Measurements from ENCODE around the gene SIDT2.

DNA sequence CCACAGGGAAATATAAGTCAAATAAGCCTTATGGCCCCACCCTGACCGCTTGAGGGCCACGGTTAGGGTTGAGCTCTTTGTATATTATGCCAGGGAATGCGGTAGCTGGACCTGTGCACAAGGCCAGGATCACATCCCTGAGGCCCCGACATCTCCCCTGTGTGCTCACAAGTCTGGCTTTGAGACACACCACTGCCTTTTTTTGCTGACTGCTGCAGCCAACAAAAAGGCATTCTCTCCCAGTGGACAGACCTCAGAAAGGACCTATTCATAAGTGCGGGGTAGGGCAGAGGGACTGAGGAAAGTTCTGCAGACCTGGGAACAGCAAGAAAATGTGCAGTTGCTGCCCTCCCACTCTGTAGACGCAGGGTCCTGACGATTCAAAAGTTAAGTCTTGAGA is 3.4 kb upstream of the SIDT2 start:
- TF ChIP-seq, protein P1, sequence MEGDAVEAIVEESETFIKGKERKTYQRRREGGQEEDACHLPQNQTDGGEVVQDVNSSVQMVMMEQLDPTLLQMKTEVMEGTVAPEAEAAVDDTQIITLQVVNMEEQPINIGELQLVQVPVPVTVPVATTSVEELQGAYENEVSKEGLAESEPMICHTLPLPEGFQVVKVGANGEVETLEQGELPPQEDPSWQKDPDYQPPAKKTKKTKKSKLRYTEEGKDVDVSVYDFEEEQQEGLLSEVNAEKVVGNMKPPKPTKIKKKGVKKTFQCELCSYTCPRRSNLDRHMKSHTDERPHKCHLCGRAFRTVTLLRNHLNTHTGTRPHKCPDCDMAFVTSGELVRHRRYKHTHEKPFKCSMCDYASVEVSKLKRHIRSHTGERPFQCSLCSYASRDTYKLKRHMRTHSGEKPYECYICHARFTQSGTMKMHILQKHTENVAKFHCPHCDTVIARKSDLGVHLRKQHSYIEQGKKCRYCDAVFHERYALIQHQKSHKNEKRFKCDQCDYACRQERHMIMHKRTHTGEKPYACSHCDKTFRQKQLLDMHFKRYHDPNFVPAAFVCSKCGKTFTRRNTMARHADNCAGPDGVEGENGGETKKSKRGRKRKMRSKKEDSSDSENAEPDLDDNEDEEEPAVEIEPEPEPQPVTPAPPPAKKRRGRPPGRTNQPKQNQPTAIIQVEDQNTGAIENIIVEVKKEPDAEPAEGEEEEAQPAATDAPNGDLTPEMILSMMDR (IDR thresholded peaks at IDR 0.05; ENCODE audit: low read length), result no peak
- TF ChIP-seq EZH2 (optimal IDR thresholded peaks at IDR 0.05; ENCODE audit: low read depth, low read length) (no peak), EZH2phosphoT487 (IDR thresholded peaks at IDR 0.05; ENCODE audit: low read length) (no peak)

Data from MM.1S (cell line).